Measurements from ENCODE around the gene MAMDC4. TPM values are rescaled to one million over a fixed set of nuclear protein-coding genes. Genes with fewer than 3 reads are reported as not detected.
A peak's percentile ranks its signal among the peaks of the same experiment; 100 is the strongest.

MAMDC4 gene
- total RNA-seq, 1 donor from 2014 or later: 13.4 TPM

DNA sequence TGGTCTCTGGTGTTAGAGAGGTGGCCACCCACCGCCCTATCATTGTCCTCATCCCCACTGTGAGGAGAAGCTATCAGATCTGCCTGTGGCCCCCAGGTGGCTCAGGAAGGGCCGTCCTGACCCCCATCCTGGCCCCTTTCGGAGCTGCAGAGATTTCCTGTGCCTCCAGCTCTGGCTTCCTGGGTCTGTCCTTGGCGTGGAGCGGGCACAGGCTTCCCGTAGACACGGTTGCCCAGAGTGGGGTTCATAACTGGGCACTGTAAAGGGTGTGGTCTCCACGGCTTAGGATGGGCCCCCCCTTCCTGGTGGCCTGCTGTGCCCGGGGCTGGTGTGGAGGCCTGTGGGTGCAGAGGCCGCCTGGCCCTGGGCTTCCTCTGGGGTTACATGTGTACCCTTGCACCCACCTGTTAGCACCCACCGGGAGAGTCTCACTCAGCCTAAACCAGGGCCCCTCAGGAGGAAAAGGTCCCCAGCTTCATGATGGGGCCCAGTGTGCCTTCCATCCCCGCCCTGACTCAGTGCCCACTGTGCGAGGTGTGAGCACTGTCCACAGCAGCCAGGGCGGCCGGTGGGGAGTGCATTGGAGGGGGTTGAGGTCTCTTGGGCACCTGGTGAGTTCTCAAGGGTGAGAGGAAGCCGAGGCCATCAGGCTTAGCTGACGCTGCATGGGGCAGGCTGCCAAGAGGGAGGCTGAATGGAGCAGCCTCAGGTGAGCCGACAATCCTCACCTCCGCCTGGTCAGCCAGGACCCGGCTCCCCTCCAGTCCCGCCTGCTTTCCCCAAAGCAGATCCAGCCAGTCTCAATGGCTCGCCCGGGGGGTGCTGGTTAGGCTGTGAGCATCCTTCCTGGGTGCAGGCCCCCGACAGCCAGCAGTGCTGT, 25.2 kb upstream of the MAMDC4 start:
- H3K27ac ChIP-seq (replicated peaks): no peak overlapping the region
- TF ChIP-seq, protein P1, sequence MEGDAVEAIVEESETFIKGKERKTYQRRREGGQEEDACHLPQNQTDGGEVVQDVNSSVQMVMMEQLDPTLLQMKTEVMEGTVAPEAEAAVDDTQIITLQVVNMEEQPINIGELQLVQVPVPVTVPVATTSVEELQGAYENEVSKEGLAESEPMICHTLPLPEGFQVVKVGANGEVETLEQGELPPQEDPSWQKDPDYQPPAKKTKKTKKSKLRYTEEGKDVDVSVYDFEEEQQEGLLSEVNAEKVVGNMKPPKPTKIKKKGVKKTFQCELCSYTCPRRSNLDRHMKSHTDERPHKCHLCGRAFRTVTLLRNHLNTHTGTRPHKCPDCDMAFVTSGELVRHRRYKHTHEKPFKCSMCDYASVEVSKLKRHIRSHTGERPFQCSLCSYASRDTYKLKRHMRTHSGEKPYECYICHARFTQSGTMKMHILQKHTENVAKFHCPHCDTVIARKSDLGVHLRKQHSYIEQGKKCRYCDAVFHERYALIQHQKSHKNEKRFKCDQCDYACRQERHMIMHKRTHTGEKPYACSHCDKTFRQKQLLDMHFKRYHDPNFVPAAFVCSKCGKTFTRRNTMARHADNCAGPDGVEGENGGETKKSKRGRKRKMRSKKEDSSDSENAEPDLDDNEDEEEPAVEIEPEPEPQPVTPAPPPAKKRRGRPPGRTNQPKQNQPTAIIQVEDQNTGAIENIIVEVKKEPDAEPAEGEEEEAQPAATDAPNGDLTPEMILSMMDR (IDR thresholded peaks at IDR 0.05; ENCODE audit: borderline replicate concordance): no peak
- no peak overlapping the region for H3K4me3 ChIP-seq
- peaks cover 2% of the 10 kb centered on the region for H3K4me1 ChIP-seq
- DNase-seq: no peak
- no peaks in the 10 kb centered on the region for H3K27me3 ChIP-seq (ENCODE audit: low read depth)
- H3K36me3 ChIP-seq: peaks cover 81% of the 10 kb centered on the region
- H3K9me3 ChIP-seq (replicated peaks): no peaks in the 10 kb centered on the region
- intact Hi-C loops (cut with micrococcal nuclease): no loop called here

DNA sequence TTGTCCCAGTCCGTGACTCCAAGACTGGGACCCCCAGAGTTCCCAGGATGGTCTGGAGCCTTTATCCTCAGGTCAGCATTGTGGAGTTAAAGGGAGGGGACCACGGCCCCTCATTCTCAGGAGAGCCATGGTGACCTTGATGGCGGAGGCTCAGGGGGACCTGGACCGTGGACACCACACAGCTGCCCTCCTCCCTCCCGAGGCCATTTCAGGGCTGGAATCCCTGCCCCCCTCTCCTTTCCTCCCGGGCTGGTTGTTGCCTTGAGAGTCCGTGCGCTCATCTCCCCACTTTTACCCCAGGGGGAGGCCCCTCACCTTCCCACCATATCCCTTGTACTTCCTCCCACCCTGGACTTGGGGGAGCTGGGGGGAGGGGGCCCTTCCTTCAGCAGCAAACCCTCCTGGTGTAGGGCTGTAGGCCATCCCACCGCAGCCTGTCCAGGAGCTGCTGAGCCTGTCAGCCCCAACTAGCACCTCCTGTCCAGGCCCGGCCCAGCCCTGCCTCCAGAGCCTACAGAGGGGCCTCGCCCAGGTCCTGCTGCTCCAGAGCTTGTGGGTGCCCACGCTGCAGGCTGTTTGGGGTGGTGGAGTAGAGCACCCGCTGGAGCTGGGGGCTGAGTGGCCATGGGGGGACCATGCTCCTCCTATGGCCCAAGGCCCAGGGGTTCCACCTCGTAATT, 24.2 kb upstream of the MAMDC4 start:
- H3K36me3 ChIP-seq: peaks cover 89% of the 10 kb centered on the region
- intact Hi-C loops (cut with micrococcal nuclease): no loop called here
- no peaks in the 10 kb centered on the region for H3K4me1 ChIP-seq
- H3K27me3 ChIP-seq (ENCODE audit: low read depth): no peaks in the 10 kb centered on the region
- no peak overlapping the region for H3K27ac ChIP-seq (replicated peaks)
- TF ChIP-seq, protein P1 (IDR thresholded peaks at IDR 0.05; ENCODE audit: borderline replicate concordance): no peak
- H3K9me3 ChIP-seq (replicated peaks): no peaks in the 10 kb centered on the region
- DNase-seq: peak; percentile 7
- H3K4me3 ChIP-seq: no peak overlapping the region

DNA sequence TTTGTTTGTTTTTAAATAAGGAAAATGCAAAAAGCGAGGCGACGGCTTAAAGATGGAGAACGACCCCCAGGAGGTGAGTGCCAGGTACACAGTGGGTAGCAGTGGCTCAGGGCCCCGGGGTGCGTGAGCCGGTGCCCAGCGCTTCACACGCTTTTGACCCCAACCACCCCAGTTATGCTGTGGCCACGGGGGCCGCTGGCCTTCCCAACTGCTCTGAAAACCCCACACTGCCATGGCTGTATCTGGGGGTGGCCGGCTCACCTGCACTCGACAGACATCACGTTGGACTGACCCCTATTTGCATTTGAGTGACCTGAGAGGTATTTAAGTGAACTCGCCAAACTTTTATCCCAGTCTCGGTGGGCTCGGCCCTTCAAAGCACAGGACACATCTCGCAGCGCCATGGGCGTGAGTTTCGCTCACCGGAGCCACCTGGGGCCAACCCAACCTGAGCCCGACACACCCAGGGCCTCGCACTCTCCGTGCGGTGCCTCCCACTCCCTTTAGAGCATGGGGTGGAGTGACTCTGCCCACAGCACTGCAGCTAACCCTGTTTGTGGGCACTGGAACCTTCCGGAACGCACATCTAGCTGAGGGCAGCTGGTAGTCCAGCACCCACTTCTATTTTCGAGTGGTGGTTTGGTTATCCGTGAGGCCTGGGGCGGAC, 23.5 kb upstream of the MAMDC4 start:
- H3K4me3 ChIP-seq: no peak overlapping the region
- TF ChIP-seq, protein P1 (IDR thresholded peaks at IDR 0.05; ENCODE audit: borderline replicate concordance): no peak
- H3K4me1 ChIP-seq: no peaks in the 10 kb centered on the region
- peak; percentile 4 for DNase-seq
- H3K27me3 ChIP-seq (ENCODE audit: low read depth): no peaks in the 10 kb centered on the region
- H3K36me3 ChIP-seq: peaks cover 86% of the 10 kb centered on the region
- intact Hi-C loops (cut with micrococcal nuclease): no loop called here
- H3K27ac ChIP-seq (replicated peaks): no peak overlapping the region
- no peaks in the 10 kb centered on the region for H3K9me3 ChIP-seq (replicated peaks)

DNA sequence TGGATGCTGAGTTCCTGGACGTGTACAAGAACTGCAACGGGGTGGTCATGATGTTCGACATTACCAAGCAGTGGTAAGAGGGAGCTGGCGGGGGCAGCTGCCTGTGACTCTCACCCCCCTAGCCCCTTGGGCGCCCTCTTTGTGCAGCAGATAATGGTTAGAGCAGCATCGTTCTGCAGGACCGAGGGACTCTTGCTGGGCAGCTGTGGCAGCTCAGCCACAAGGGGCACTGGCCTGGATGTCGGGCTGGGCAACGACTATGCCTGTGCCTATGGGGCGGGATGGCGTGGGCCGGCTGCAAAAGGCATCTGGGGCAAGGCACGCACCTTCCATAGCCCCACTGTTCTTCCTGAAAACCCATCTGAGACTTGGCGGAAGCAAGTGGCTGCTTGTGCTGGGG, 22.7 kb upstream of the MAMDC4 start:
- Histone ChIP-seq H3K27me3 (ENCODE audit: low read depth) (no peaks in the 10 kb centered on the region), H3K36me3 (peaks cover 79% of the 10 kb centered on the region), H3K4me1 (no peaks in the 10 kb centered on the region), H3K27ac (replicated peaks) (no peak overlapping the region), H3K9me3 (replicated peaks) (no peaks in the 10 kb centered on the region), H3K4me3 (no peak overlapping the region)
- DNase-seq: peak; percentile 6
- intact Hi-C loops (cut with micrococcal nuclease): no loop called here
- TF ChIP-seq, protein P1 (IDR thresholded peaks at IDR 0.05; ENCODE audit: borderline replicate concordance): no peak

DNA sequence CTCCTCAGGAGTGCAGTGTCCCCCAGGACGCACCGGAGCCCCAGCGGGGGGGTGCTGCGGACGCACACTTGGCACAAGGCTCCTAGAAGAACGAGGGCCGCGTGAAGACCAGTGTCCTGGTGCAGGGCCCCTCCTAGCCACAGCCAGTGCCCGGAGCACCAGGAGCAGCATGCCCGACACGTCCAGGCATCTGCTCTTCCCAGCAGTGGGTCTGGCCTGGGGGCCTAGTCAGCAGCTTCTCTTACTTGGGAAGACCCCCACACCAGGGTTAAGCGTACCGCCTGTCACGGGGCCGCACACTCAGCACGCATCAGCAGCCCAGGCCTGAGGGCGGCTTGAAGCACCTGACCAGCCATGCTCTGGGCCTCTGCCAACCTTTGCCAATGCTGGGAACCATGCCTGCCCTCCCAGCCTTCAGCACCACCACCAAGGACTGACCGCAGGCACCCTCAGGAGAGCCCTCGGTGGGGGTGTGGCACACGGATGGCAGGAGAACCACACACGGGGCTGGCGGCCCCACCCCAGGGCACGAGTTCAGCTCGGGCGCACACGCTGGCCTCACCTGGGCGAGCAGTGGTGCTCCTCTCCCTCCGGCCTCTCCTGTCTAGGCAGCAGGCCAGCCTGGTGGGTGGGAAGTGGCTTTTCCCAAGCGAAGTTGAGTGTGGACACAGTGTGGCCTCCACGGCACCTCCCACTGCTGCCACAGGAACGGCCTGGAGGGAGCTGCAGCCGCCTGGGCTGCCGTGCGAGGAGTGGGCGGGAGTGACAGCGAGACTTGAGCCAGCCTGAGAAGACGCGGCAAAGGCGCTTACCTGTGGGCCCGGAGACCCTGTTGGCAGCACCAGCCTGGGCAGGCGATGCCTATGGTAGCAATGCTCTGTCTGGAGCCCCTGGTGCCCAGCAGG, 21.9 kb upstream of the MAMDC4 start:
- Histone ChIP-seq H3K9me3 (replicated peaks) (no peaks in the 10 kb centered on the region), H3K36me3 (peaks cover 76% of the 10 kb centered on the region), H3K4me3 (no peak overlapping the region), H3K27me3 (ENCODE audit: low read depth) (no peaks in the 10 kb centered on the region), H3K4me1 (no peaks in the 10 kb centered on the region), H3K27ac (replicated peaks) (no peak overlapping the region)
- DNase-seq: peak; percentile 17
- intact Hi-C loops (cut with micrococcal nuclease): no loop called here
- TF ChIP-seq, protein P1 (IDR thresholded peaks at IDR 0.05; ENCODE audit: borderline replicate concordance): no peak
